ENCODE measurements around the gene FBXW9. TPM values are rescaled to one million over a fixed set of nuclear protein-coding genes. Genes with fewer than 3 reads are reported as not detected.
"Not testable (repeated sequence)": the region's sequence is repeated elsewhere in the genome, so short reads cannot be mapped to it uniquely, and the experiment has no call there.

Gene FBXW9
- total RNA-seq, 1 experiment from 2014 or later: 46.1 TPM

GRCh38 chr19:12695997-12696365, 450 bp downstream of the FBXW9 start:
- Histone ChIP-seq H3K4me3 (peak overlapping the region; percentile 82), H3K27me3 (no peaks in the 10 kb centered on the region), H3K36me3 (peaks cover 41% of the 10 kb centered on the region), H3K9me3 (no peaks in the 10 kb centered on the region)
- no peak for DNase-seq

- Histone ChIP-seq H3K36me3 (peaks cover 37% of the 10 kb centered on the region), H3K27me3 (no peaks in the 10 kb centered on the region), H3K4me3 (peak overlapping the region; percentile 82), H3K9me3 (no peaks in the 10 kb centered on the region)
- DNase-seq: no peak
Measured at GRCh38 chr19:12695514-12695913, 917 bp downstream of the FBXW9 start.

GRCh38 chr19:12695096-12695495, 1.3 kb downstream of the FBXW9 start:
- Histone ChIP-seq H3K9me3 (no peaks in the 10 kb centered on the region), H3K27me3 (no peaks in the 10 kb centered on the region), H3K36me3 (peaks cover 34% of the 10 kb centered on the region), H3K4me3 (peak overlapping the region; percentile 82)
- no peak for DNase-seq

- Histone ChIP-seq H3K9me3 (no peaks in the 10 kb centered on the region), H3K36me3 (peaks cover 32% of the 10 kb centered on the region)
Measured at GRCh38 chr19:12694641-12695040, 1.8 kb downstream of the FBXW9 start.

GRCh38 chr19:12692960-12693359, 3.5 kb downstream of the FBXW9 start:
- DNase-seq: no peak
- no peak overlapping the region for H3K4me3 ChIP-seq

More at GRCh38 chr19:12694641-12695040, 1.8 kb downstream of the FBXW9 start:
- H3K27me3 ChIP-seq: no peaks in the 10 kb centered on the region
- H3K4me3 ChIP-seq: no peak overlapping the region
- no peak for DNase-seq

GRCh38 chr19:12689581-12690216, 6.7 kb downstream of the FBXW9 start:
- Histone ChIP-seq H3K4me3 (no peak overlapping the region), H3K36me3 (peaks cover 28% of the 10 kb centered on the region), H3K27me3 (no peaks in the 10 kb centered on the region), H3K9me3 (no peaks in the 10 kb centered on the region)
- no peak for DNase-seq

More at GRCh38 chr19:12692960-12693359, 3.5 kb downstream of the FBXW9 start:
- Histone ChIP-seq H3K9me3 (no peaks in the 10 kb centered on the region), H3K27me3 (no peaks in the 10 kb centered on the region), H3K36me3 (peaks cover 31% of the 10 kb centered on the region)

GRCh38 chr19:12689012-12689411, 7.4 kb downstream of the FBXW9 start:
- no peak for DNase-seq
- H3K27me3 ChIP-seq: no peaks in the 10 kb centered on the region
- no peak overlapping the region for H3K4me3 ChIP-seq
- peaks cover 28% of the 10 kb centered on the region for H3K36me3 ChIP-seq
- no peaks in the 10 kb centered on the region for H3K9me3 ChIP-seq

GRCh38 chr19:12687496-12688196, 8.8 kb downstream of the FBXW9 start, which contains the start of gene GNG14:
GNG14 (plus strand) TSS chr19:12687998; CDS start chr19:12688049, 51 bp downstream.
- H3K4me3 ChIP-seq: no peak within 1 kb of the TSS
- no peaks in the 10 kb centered on the region for H3K9me3 ChIP-seq
- H3K36me3 ChIP-seq: peaks cover 22% of the 10 kb centered on the region
- no peaks in the 10 kb centered on the region for H3K27me3 ChIP-seq
- no peak for DNase-seq

- Histone ChIP-seq H3K27me3 (no peaks in the 10 kb centered on the region), H3K4me3 (no peak overlapping the region), H3K36me3 (peaks cover 22% of the 10 kb centered on the region), H3K9me3 (no peaks in the 10 kb centered on the region)
- no peak for DNase-seq
Measured at GRCh38 chr19:12685831-12686230, 10.6 kb downstream of the FBXW9 start.

- no peaks in the 10 kb centered on the region for H3K9me3 ChIP-seq
- peak within 1 kb of the TSS; percentile 94 for H3K4me3 ChIP-seq
- no peaks in the 10 kb centered on the region for H3K27me3 ChIP-seq
- peak; percentile 98 for DNase-seq
- H3K36me3 ChIP-seq: peaks cover 40% of the 10 kb centered on the region
Measured at GRCh38 chr19:12681074-12681987, 15.1 kb downstream of the FBXW9 start, which contains the start of gene DHPS. DHPS (minus strand) TSS chr19:12681880; CDS start chr19:12681766, 114 bp downstream.

- no peak for DNase-seq
- H3K4me3 ChIP-seq: no peak overlapping the region
- peaks cover 52% of the 10 kb centered on the region for H3K36me3 ChIP-seq
- H3K9me3 ChIP-seq: no peaks in the 10 kb centered on the region
- H3K27me3 ChIP-seq: no peaks in the 10 kb centered on the region
Measured at GRCh38 chr19:12680034-12680433, 16.4 kb downstream of the FBXW9 start.

- not testable (repeated sequence) for H3K4me3 ChIP-seq, H3K27me3 ChIP-seq, DNase-seq, H3K9me3 ChIP-seq
- peaks cover 69% of the 10 kb centered on the region for H3K36me3 ChIP-seq
Measured at GRCh38 chr19:12678039-12678438, 18.4 kb downstream of the FBXW9 start.

- Histone ChIP-seq H3K9me3 (no peaks in the 10 kb centered on the region), H3K4me3 (no peak overlapping the region), H3K27me3 (no peaks in the 10 kb centered on the region), H3K36me3 (peaks cover 80% of the 10 kb centered on the region)
- DNase-seq: no peak
Measured at GRCh38 chr19:12676928-12677327, 19.5 kb downstream of the FBXW9 start.

- Histone ChIP-seq H3K9me3 (no peaks in the 10 kb centered on the region), H3K36me3 (peaks cover 83% of the 10 kb centered on the region), H3K27me3 (no peaks in the 10 kb centered on the region), H3K4me3 (no peak overlapping the region)
- peak; percentile 89 for DNase-seq
Measured at GRCh38 chr19:12676384-12676792, 20.0 kb downstream of the FBXW9 start.

GRCh38 chr19:12675940-12676339, 20.5 kb downstream of the FBXW9 start:
- Histone ChIP-seq H3K9me3 (no peaks in the 10 kb centered on the region), H3K36me3 (peaks cover 86% of the 10 kb centered on the region), H3K27me3 (no peaks in the 10 kb centered on the region), H3K4me3 (no peak overlapping the region)
- DNase-seq: no peak

GRCh38 chr19:12675399-12675798, 21.0 kb downstream of the FBXW9 start:
- peaks cover 90% of the 10 kb centered on the region for H3K36me3 ChIP-seq
- no peak for DNase-seq

GRCh38 chr19:12672744-12673143, 23.7 kb downstream of the FBXW9 start:
- Histone ChIP-seq H3K36me3 (peaks cover 76% of the 10 kb centered on the region), H3K9me3 (no peaks in the 10 kb centered on the region), H3K27me3 (no peaks in the 10 kb centered on the region), H3K4me3 (no peak overlapping the region)
- DNase-seq: no peak

More at GRCh38 chr19:12675399-12675798, 21.0 kb downstream of the FBXW9 start:
- no peaks in the 10 kb centered on the region for H3K9me3 ChIP-seq
- H3K27me3 ChIP-seq: no peaks in the 10 kb centered on the region
- no peak overlapping the region for H3K4me3 ChIP-seq
